RWPE2 (cell line): Measurements from ENCODE around the gene ADAM11.
A peak's percentile ranks its signal among the peaks of the same experiment; 100 is the strongest.

ENCODE experiments used
- ATAC-seq: fragments of 200-7000 bp; cut with Tn5 transposase; 3 replicates; pipeline ENCODE4 v1.9.1; 2021; ENCODE audit warnings: low read depth
- DNase-seq: peaks from one replicate; pipeline ENCODE4 v3.0.0-alpha.2; 2020; ENCODE audit warnings: low spot score
- H3K27ac ChIP-seq: fragments of 450-650 bp; 2 replicates; pipeline ENCODE4 v1.5.1; 2017; ENCODE audit warnings: mild to moderate bottlenecking; ENCODE audit not compliant: poor library complexity, severe bottlenecking
- H3K27me3 ChIP-seq: fragments of 250-450 bp; sonication (Bioruptor Pico); 2 replicates; pipeline ENCODE4 v1.5.1; 2021; ENCODE audit warnings: mild to moderate bottlenecking, moderate library complexity; ENCODE audit not compliant: insufficient read depth, poor library complexity, severe bottlenecking
- H3K36me3 ChIP-seq: fragments of 250-450 bp; sonication (Bioruptor Pico); 2 replicates; pipeline ENCODE4 v1.5.1; 2020; ENCODE audit warnings: low read depth, mild to moderate bottlenecking, moderate library complexity
- H3K4me1 ChIP-seq: fragments of 250-450 bp; sonication (Bioruptor Pico); 2 replicates; pipeline ENCODE4 v1.5.1; 2021; ENCODE audit warnings: mild to moderate bottlenecking, moderate library complexity; ENCODE audit not compliant: insufficient read depth, poor library complexity, severe bottlenecking
- H3K4me3 ChIP-seq: fragments of 250-450 bp; sonication (Bioruptor Pico); 2 replicates; pipeline ENCODE4 v1.5.1; 2021; ENCODE audit warnings: mild to moderate bottlenecking, moderate library complexity; ENCODE audit not compliant: severe bottlenecking
- H3K9me3 ChIP-seq: fragments of 250-450 bp; sonication (Bioruptor Pico); 2 replicates; pipeline ENCODE4 v1.5.1; 2021; ENCODE audit warnings: mild to moderate bottlenecking, moderate library complexity; ENCODE audit not compliant: severe bottlenecking
- TF ChIP-seq, protein P1 (sequence below): fragments of 450-650 bp; IDR thresholded peaks from one replicate; pipeline ENCODE4 v1.5.1; 2017; ENCODE audit warnings: mild to moderate bottlenecking, moderate library complexity; ENCODE audit not compliant: poor library complexity, severe bottlenecking

The ADAM11 gene

DNA sequence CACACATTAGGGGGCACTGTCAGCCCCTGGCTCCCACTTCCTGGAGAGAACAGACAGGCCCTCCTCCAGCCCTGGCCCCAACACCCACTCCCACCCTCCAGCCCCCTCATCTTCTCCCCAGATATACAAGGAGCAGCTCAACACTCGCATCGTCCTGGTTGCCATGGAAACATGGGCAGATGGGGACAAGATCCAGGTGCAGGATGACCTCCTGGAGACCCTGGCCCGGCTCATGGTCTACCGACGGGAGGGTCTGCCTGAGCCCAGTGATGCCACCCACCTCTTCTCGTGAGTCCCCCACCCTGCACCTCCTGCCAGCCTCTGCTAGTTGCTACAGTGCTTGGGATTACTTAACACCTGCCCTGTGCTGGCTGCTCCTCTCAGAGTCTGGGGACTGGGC lies 14.4 kb downstream of the ADAM11 start:
- DNase-seq = no peak
- Histone ChIP-seq H3K4me3 (no peak overlapping the region), H3K27me3 (no peaks in the 10 kb centered on the region), H3K36me3 (no peaks in the 10 kb centered on the region), H3K9me3 (no peaks in the 10 kb centered on the region), H3K4me1 (no peaks in the 10 kb centered on the region), H3K27ac (no peak overlapping the region)
- TF ChIP-seq, protein P1, sequence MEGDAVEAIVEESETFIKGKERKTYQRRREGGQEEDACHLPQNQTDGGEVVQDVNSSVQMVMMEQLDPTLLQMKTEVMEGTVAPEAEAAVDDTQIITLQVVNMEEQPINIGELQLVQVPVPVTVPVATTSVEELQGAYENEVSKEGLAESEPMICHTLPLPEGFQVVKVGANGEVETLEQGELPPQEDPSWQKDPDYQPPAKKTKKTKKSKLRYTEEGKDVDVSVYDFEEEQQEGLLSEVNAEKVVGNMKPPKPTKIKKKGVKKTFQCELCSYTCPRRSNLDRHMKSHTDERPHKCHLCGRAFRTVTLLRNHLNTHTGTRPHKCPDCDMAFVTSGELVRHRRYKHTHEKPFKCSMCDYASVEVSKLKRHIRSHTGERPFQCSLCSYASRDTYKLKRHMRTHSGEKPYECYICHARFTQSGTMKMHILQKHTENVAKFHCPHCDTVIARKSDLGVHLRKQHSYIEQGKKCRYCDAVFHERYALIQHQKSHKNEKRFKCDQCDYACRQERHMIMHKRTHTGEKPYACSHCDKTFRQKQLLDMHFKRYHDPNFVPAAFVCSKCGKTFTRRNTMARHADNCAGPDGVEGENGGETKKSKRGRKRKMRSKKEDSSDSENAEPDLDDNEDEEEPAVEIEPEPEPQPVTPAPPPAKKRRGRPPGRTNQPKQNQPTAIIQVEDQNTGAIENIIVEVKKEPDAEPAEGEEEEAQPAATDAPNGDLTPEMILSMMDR = no peak
- ATAC-seq = no peak

DNA sequence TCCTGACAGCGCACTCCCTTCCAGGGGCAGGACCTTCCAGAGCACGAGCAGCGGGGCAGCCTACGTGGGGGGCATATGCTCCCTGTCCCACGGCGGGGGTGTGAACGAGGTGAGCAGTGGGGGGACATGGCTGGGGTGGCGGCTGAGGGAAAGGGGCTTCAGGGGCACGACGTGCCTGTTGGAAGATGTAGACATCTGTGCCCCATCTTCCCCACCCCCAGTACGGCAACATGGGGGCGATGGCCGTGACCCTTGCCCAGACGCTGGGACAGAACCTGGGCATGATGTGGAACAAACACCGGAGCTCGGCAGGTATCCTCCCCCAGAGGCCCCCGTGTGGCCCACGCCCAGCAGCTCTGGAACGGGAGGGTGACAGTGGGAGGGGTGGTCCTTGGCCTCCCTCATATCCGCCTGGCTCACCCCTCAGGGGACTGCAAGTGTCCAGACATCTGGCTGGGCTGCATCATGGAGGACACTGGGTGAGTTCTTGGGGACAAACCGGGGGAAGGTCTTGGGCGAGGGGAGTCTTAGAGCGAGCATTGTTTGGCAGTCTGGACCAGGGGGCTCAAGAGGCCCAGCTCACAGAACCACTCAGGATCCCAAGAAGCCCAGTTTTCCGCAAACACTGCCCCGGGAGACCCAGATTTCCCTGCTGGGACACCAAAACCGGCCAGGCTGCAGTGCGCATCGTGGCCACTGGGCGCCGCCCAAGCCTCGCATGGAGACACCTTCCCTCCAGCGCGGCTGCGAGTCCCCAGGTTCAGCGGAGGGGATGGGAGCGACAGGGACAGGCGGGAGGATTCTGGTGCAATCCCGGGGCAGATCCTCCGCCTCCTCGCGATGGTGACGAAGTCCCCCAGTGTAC lies 15.7 kb downstream of the ADAM11 start:
- TF ChIP-seq, protein P1 = peak; percentile 98
- ATAC-seq (peak; percentile 42), DNase-seq (peak; percentile 88)
- H3K27ac ChIP-seq = no peak overlapping the region
- no peaks in the 10 kb centered on the region for H3K27me3 ChIP-seq
- H3K36me3 ChIP-seq = no peaks in the 10 kb centered on the region
- H3K9me3 ChIP-seq = no peaks in the 10 kb centered on the region
- no peaks in the 10 kb centered on the region for H3K4me1 ChIP-seq
- peak overlapping the region; percentile 43 for H3K4me3 ChIP-seq

DNA sequence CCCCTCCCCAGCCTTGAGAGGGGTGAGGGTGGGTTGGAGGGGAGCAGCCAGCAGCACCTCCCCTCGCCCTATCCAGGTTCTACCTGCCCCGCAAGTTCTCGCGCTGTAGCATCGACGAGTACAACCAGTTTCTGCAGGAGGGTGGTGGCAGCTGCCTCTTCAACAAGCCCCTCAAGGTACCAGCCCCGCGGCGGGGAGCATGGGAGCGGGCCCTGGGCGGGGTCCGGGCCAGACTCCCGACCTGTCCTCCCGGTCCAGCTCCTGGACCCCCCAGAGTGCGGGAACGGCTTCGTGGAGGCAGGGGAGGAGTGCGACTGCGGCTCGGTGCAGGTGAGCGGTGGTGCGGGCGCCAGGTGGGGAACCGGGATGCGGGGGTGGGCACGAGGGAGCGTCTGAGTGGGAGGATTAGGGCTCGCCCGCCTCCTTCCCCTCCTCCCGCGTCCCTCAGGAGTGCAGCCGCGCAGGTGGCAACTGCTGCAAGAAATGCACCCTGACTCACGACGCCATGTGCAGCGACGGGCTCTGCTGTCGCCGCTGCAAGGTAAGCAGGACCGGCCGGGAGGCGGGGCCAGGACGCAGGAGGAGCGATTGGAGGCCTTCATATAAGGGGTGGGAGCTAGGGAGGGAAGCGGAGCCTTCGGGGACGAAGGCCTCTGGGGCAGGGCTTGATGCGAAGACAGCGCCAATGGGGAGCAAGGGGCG lies 16.5 kb downstream of the ADAM11 start:
- TF ChIP-seq, protein P1 = peak; percentile 87
- Histone ChIP-seq H3K4me1 (no peaks in the 10 kb centered on the region), H3K4me3 (peak overlapping the region; percentile 43), H3K27me3 (no peaks in the 10 kb centered on the region), H3K36me3 (no peaks in the 10 kb centered on the region), H3K9me3 (no peaks in the 10 kb centered on the region), H3K27ac (no peak overlapping the region)
- DNase-seq = peak; percentile 99
- ATAC-seq = peak; percentile 91

DNA sequence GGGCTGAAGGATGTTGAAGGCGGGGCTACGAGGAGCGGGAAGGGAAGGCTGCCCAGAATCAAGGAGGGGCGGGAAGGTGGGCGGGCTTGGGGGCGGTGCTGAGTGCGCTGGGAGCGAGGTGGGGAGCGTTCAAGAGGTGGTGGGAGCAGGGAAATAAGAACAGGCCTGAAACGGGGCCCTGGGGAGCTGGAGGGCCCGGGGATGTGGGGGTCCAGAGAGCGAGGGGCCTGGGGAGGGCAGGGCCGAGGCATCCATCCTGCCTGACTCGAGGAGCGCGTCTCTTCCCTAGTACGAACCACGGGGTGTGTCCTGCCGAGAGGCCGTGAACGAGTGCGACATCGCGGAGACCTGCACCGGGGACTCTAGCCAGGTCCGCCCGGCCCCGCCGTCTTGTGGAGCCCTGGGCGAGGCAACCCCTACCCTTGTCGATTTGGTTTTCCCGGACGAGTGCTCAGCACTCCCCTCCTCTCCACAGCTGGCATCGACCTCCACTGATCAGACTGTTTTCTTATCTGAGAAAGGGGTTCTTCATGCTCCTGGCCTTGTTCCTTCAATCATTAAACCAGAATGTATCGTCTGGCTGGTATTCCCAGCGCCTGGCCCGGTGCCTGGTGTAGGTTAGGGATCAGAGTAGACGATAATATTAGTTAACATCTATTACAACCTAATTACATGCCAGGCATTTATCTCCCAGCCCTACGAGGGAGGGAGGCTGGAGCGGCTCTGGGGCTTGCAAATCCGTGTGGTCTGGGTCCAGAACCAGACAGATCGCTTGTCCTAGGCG lies 17.2 kb downstream of the ADAM11 start:
- no peaks in the 10 kb centered on the region for H3K27me3 ChIP-seq
- peak overlapping the region; percentile 43 for H3K4me3 ChIP-seq
- DNase-seq (no peak), ATAC-seq (peak; percentile 5)
- H3K9me3 ChIP-seq = no peaks in the 10 kb centered on the region
- TF ChIP-seq, protein P1 = no peak
- H3K27ac ChIP-seq = no peak overlapping the region
- no peaks in the 10 kb centered on the region for H3K36me3 ChIP-seq
- H3K4me1 ChIP-seq = no peaks in the 10 kb centered on the region
